ENCODE data around the gene MRGPRX4.

MRGPRX4 gene

DNA sequence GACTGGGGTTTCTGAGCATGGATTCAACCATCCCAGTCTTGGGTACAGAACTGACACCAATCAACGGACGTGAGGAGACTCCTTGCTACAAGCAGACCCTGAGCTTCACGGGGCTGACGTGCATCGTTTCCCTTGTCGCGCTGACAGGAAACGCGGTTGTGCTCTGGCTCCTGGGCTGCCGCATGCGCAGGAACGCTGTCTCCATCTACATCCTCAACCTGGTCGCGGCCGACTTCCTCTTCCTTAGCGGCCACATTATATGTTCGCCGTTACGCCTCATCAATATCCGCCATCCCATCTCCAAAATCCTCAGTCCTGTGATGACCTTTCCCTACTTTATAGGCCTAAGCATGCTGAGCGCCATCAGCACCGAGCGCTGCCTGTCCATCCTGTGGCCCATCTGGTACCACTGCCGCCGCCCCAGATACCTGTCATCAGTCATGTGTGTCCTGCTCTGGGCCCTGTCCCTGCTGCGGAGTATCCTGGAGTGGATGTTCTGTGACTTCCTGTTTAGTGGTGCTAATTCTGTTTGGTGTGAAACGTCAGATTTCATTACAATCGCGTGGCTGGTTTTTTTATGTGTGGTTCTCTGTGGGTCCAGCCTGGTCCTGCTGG is 35.3 kb upstream of the MRGPRX4 start:
- Histone ChIP-seq H3K9ac (ENCODE audit: low read depth, low read length, poor library complexity, severe bottlenecking) (no peak overlapping the region), H3K4me2 (ENCODE audit: low read depth, low read length, poor library complexity, severe bottlenecking) (no peak overlapping the region), H3F3A (ENCODE audit: low read depth) (no peaks in the 10 kb centered on the region), H3K9me3 (ENCODE audit: insufficient read depth, low read depth, low read length) (no peaks in the 10 kb centered on the region), H4K20me1 (ENCODE audit: insufficient read depth, low read length, poor library complexity, severe bottlenecking) (no peaks in the 10 kb centered on the region), H3K4me1 (ENCODE audit: insufficient read depth, low read length, poor library complexity, severe bottlenecking) (no peaks in the 10 kb centered on the region), H3K79me2 (ENCODE audit: insufficient read depth, low read length) (no peaks in the 10 kb centered on the region), H2AFZ (ENCODE audit: low read length) (no peak overlapping the region), H3K36me3 (ENCODE audit: insufficient read depth, low read length) (no peaks in the 10 kb centered on the region), H3K9me2 (replicated peaks; ENCODE audit: low read depth, low read length) (no peaks in the 10 kb centered on the region), H3K27me3 (ENCODE audit: insufficient read depth, low read length, poor library complexity, severe bottlenecking) (no peaks in the 10 kb centered on the region), H3K4me3 (ENCODE audit: low read length, poor library complexity, severe bottlenecking) (no peak overlapping the region)
- no peak for TF ChIP-seq EZH2phosphoT487 (IDR thresholded peaks at IDR 0.05; ENCODE audit: borderline replicate concordance)
- TF ChIP-seq, protein P1, sequence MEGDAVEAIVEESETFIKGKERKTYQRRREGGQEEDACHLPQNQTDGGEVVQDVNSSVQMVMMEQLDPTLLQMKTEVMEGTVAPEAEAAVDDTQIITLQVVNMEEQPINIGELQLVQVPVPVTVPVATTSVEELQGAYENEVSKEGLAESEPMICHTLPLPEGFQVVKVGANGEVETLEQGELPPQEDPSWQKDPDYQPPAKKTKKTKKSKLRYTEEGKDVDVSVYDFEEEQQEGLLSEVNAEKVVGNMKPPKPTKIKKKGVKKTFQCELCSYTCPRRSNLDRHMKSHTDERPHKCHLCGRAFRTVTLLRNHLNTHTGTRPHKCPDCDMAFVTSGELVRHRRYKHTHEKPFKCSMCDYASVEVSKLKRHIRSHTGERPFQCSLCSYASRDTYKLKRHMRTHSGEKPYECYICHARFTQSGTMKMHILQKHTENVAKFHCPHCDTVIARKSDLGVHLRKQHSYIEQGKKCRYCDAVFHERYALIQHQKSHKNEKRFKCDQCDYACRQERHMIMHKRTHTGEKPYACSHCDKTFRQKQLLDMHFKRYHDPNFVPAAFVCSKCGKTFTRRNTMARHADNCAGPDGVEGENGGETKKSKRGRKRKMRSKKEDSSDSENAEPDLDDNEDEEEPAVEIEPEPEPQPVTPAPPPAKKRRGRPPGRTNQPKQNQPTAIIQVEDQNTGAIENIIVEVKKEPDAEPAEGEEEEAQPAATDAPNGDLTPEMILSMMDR (conservative IDR thresholded peaks at IDR 0.05; ENCODE audit: low read length): no peak

DNA sequence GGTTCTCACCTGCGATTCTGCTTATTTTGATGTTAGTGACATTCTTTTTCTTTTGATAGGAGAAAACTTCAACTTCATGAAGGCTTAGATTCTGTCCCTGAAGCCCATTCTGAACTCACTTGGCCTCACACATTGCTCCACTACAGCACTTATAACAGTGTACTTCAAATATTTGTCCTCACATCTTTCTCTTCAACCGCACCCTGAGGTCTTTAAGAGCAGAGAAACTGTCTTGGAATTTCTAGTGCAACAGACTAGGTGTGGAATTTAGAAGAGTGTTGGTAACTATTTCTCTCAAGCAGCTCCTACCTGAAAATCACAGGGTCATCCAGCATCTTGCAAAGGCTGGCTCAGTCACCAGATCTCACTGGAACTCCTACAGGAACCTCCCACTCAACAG is 32.5 kb upstream of the MRGPRX4 start:
- Histone ChIP-seq H3K4me2 (ENCODE audit: low read depth, low read length, poor library complexity, severe bottlenecking) (no peak overlapping the region), H4K20me1 (ENCODE audit: insufficient read depth, low read length, poor library complexity, severe bottlenecking) (no peaks in the 10 kb centered on the region), H3K27me3 (ENCODE audit: insufficient read depth, low read length, poor library complexity, severe bottlenecking) (no peaks in the 10 kb centered on the region), H3K4me3 (ENCODE audit: low read length, poor library complexity, severe bottlenecking) (no peak overlapping the region), H3K9ac (ENCODE audit: low read depth, low read length, poor library complexity, severe bottlenecking) (no peak overlapping the region), H3F3A (ENCODE audit: low read depth) (no peaks in the 10 kb centered on the region), H3K79me2 (ENCODE audit: insufficient read depth, low read length) (no peaks in the 10 kb centered on the region), H3K9me2 (replicated peaks; ENCODE audit: low read depth, low read length) (no peaks in the 10 kb centered on the region), H2AFZ (ENCODE audit: low read length) (no peak overlapping the region), H3K4me1 (ENCODE audit: insufficient read depth, low read length, poor library complexity, severe bottlenecking) (no peaks in the 10 kb centered on the region), H3K36me3 (ENCODE audit: insufficient read depth, low read length) (no peaks in the 10 kb centered on the region), H3K9me3 (ENCODE audit: insufficient read depth, low read depth, low read length) (no peaks in the 10 kb centered on the region)
- TF ChIP-seq, protein P1 (conservative IDR thresholded peaks at IDR 0.05; ENCODE audit: low read length): no peak
- no peak for TF ChIP-seq EZH2phosphoT487 (IDR thresholded peaks at IDR 0.05; ENCODE audit: borderline replicate concordance)

DNA sequence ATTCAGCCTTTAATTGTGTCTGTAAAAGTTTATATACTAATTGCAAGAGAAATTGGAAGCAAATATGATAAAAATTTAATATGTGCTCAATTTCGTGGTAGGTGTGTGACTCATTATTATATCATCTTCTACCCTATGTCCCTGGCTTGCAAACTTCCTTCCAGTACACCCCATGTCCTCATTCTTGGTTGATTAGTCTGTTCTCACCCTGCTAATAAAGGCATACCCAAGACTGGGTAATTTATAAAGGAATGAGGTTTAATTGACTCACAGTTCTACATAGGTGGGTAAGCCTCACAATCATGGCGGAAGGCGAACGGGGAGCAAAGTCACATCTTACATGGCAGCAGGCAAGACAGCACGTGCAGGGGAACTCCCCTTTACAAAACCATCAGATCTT is 28.4 kb upstream of the MRGPRX4 start:
- Histone ChIP-seq H3K4me1 (ENCODE audit: insufficient read depth, low read length, poor library complexity, severe bottlenecking) (no peaks in the 10 kb centered on the region), H4K20me1 (ENCODE audit: insufficient read depth, low read length, poor library complexity, severe bottlenecking) (no peaks in the 10 kb centered on the region), H3K9me3 (ENCODE audit: insufficient read depth, low read depth, low read length) (no peaks in the 10 kb centered on the region), H3K9me2 (replicated peaks; ENCODE audit: low read depth, low read length) (no peaks in the 10 kb centered on the region), H3K4me2 (ENCODE audit: low read depth, low read length, poor library complexity, severe bottlenecking) (no peak overlapping the region), H3F3A (ENCODE audit: low read depth) (no peaks in the 10 kb centered on the region), H3K79me2 (ENCODE audit: insufficient read depth, low read length) (no peaks in the 10 kb centered on the region), H3K36me3 (ENCODE audit: insufficient read depth, low read length) (no peaks in the 10 kb centered on the region), H3K9ac (ENCODE audit: low read depth, low read length, poor library complexity, severe bottlenecking) (no peak overlapping the region), H3K4me3 (ENCODE audit: low read length, poor library complexity, severe bottlenecking) (no peak overlapping the region), H2AFZ (ENCODE audit: low read length) (no peak overlapping the region), H3K27me3 (ENCODE audit: insufficient read depth, low read length, poor library complexity, severe bottlenecking) (no peaks in the 10 kb centered on the region)
- TF ChIP-seq, protein P1 (conservative IDR thresholded peaks at IDR 0.05; ENCODE audit: low read length): no peak
- TF ChIP-seq EZH2phosphoT487 (IDR thresholded peaks at IDR 0.05; ENCODE audit: borderline replicate concordance): no peak
